ENCODE measurements around the gene EFNA3.
"Not testable (repeated sequence)": the region's sequence is repeated elsewhere in the genome, so short reads cannot be mapped to it uniquely, and the experiment has no call there.

Gene EFNA3

DNA sequence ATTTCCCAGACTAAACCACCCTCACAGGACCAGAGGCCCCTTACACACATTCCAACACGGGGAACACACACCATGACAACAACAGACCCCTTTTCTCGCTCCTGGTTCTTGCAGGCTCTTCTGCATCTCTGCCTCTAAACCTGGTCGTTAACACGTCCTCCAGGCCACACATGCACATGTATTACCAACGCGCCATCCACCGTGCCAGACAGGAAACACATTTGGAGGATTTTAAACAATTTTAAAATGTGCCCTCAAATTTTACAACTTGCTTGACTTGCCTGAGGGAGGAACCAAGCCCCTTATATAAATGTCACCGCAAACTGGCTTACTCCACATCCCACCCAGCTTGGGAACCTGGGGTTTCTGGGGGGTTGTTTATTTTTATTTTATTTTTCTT lies 32.2 kb downstream of the EFNA3 start:
- DNase-seq = no peak

DNA sequence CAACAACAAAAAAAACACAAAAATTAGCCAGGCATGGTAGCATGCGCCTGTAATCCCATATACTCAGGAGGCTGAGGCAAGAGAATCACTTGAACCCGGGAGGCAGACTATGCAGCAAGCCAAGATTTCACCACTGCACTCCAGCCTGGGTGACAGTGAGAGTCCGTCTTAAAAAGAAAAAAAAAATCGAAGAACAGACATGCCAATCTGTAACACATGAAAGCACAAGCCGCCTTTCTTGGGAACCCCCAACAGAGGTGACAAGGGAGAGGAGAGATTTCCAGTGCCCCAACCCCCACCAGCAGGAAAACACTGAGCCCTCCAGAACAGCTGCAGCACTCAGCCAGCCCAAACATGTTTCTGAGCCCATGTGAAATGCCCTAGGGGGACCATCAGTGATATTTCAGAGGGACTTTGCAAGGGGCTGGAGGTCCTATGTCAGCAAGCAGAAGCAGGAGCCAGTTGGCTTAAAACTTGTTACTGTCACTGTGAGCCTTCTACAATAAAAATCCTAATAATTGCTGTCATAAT lies 34.9 kb downstream of the EFNA3 start:
- no peak for DNase-seq

DNA sequence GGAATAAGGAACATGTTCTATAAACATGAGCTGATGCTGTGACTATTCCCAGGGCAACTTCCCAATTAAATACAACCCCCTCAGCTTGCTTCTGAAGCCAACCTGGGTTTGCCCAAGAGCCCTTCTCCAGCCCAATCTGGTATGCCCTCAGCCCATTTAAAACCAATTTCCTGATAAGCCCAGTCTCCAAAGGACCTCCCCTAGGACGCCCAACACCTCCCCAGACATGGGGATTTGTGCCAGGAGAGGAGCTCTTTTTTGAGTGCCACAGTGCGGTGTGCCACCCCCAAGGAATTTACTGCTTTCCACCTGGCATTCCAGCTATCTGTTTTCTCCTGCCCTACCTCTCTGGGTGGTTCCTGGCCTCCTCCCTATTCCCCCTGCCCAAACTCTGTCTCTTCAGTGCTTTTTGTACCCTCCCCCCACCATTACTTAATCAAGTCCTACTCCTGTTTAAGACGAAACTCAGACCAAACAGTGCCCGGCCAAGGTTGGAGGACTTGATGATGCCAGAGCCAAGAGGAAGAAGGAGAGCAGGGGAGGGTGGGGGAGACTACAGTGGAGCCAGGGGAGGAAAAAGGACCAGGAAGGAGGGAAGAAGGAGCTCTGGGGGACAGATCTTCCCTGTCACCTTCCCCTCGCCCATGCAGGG lies 37.6 kb downstream of the EFNA3 start:
- DNase-seq = no peak

DNA sequence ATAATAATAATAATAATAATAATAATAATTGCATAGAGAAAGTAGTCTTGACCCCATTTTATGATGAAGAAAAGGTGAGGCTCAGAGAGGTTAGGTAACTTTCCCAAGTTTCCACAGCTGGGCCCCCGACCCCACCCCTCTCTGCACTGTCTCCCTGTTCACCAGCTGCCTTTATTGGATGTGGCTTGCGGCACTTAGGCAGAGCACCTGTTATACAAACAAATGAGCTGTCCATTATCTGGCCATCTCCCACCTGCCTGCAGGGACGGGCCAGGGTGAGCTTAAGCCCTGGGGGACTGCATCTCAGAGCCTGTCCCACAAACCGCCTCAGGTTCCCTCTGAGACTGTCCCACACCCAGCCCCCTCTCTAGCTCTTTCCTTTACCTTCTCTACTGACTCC lies 39.0 kb downstream of the EFNA3 start:
- no peak for DNase-seq

DNA sequence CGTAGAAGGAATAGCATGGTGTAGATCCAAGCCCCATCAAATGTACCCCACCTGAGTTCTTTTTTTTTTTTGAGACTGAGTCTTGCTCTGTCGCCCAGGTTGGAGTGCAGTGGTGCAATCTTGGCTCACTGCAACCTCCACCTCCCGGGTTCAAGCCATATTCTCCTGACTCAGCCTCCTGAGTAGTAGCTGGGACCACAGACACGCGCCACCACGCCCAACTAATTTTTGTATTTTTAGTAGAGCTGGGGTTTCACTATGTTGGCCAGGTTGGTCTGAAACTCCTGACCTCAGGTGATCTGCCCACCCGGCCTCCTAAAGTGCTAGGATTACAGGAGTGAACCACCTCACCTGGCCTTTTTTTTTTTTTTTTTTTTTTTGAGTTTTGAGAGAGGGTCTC lies 39.5 kb downstream of the EFNA3 start:
- DNase-seq = not testable (repeated sequence)

GRCh38 chr1:155120253-155120652 lies 41.6 kb downstream of the EFNA3 start:
- DNase-seq = no peak

- DNase-seq = no peak
Measured at GRCh38 chr1:155121249-155121648, 42.6 kb downstream of the EFNA3 start.

- DNase-seq = no peak
Measured at GRCh38 chr1:155122308-155122707, 43.7 kb downstream of the EFNA3 start.

GRCh38 chr1:155123801-155124200 lies 45.2 kb downstream of the EFNA3 start:
- DNase-seq = no peak

DNA sequence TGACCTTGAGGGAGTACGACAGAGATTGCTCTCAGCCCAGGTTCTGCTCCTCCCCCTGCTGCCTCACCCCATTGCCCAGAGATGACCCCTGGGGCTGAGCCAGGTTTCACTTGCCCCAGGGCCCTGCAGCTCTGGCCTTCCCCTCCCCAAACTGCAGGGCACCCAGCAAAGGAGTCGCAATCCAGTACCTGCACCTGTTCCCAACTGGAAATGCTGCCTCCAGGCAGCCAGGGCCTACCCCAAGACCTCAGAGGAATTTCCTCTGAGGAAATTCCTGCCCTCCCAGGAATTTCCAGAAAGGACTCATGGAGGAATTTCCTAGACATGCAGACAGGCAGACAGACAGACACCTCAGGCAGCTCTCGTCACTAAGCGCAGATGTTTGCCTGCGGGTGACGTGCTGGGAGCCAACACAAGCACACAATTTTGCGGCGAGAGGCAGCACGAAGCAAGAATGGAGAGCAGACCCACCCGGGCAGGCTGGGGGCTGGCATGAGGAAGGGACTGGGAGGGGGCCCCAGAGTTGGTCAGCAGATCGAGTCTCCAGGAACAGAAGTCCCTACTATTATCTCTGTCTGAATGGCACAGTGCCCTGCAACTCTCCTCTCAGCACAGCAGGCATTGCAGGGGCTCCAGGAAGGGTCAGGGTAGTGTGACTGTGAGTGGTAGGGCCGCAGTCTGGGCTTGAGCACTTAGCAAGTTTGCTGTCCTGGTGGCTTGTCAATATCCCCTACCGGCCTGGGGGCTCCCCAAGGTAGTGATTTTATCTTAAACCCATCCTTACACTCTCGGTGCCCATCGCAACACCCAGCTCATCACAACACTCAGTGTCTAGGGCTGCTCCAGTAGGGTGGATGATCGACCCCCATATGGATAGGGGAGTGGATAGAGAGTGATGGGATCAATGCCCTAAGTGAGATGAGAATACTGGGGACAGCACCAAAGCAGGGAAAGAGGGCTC lies 46.1 kb downstream of the EFNA3 start:
- peak; percentile 61 for DNase-seq

GRCh38 chr1:155125511-155125945 lies 46.9 kb downstream of the EFNA3 start:
- no peak for DNase-seq

DNA sequence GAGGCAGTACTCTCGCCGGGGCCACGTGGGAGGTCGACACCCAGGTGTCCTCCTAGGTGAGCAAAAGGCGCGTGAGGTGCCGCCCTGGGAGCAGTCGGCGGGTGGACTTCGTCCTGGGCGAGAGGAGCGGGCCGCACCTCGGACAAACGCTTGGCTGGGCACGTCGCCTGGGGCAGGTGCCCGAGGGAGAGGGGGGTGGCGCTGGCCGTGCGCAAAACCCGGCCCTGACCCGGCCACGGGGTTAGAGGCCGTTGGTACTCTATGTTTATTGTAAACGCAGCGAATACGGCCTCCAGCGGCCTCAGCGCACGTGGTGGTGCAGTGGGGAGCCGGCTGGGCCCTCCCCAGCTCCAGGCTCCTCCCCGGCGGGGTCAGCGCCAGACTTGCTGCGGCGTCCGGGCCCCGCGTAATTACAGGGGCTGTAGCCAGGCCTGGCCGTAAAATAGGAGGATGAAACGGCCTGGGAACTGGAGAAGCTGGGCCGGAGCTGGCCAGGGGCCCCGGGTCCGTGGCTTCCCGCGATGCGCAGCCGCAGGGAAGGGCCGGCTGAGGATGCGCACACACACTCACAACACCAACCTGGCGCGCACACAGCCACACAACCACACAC lies 47.4 kb downstream of the EFNA3 start:
- no peak for DNase-seq

DNA sequence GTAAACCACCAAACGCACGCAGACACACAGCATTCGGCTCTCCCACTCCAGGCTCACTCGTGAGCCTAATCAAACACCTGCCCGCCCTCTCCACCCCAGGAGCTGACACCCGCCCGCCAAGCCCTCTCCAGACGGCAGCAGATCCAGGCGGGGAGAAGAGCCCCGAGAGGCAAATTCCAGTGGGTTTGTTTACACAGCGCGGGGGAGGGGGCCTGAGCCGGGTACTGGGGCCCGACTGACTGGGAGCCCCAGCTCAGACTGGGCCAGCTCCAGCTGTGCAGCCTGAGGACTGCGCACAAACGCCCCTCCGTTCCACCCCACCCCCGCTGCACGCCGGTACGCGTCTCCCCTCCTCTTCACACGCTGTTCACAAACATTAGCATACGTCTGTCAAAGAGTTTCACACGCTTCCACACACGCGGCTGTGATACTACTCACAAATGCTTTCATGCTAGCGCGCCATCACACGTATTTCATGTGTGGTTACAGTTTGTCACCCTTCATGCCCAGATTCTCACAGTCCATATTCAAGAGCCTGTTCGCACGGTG lies 48.0 kb downstream of the EFNA3 start:
- peak; percentile 26 for DNase-seq

GRCh38 chr1:155127105-155127966 lies 48.7 kb downstream of the EFNA3 start, which contains the start of gene EFNA1:
Gene EFNA1, plus strand, starts transcription at chr1:155127876. Its CDS starts 102 bp downstream, at chr1:155127978.
- peak; percentile 41 for DNase-seq

GRCh38 chr1:155127967-155128754 lies 49.5 kb downstream of the EFNA3 start:
- no peak for DNase-seq

DNA sequence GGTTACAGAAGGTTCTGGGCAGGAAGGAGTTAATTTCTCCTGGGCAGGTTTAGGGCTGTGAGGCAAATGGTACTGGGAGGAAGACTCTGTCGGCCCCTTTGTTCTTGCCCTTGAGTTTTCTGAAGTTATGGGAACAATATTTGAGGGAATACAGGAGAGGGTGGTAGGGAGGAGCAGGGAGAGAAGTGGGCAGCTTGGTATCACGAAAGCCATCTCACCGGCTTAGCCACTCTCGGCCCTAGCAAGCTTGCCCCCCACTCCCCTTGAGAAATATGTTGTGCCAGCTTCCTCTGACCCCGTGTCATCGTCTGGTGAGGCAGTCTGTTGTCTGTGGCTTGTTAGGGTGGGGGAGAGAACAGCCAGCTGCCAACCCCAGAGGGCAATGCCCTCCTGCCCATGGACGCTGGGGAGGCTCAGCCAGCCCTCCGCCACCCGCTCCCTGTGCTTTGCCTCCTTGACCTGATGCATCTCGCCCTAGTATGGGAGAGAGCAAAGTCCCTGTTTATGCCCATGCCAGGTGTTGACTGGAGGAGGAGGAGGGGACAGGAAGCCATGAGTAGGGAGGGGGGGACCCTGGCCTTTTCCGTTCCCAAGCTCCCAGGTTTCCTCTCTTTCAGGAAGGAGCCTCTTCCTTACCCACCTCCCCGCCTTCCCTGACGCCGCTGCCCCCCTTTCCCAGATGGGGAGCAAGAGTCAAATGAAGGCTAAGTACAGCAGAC lies 50.3 kb downstream of the EFNA3 start:
- no peak for DNase-seq

DNA sequence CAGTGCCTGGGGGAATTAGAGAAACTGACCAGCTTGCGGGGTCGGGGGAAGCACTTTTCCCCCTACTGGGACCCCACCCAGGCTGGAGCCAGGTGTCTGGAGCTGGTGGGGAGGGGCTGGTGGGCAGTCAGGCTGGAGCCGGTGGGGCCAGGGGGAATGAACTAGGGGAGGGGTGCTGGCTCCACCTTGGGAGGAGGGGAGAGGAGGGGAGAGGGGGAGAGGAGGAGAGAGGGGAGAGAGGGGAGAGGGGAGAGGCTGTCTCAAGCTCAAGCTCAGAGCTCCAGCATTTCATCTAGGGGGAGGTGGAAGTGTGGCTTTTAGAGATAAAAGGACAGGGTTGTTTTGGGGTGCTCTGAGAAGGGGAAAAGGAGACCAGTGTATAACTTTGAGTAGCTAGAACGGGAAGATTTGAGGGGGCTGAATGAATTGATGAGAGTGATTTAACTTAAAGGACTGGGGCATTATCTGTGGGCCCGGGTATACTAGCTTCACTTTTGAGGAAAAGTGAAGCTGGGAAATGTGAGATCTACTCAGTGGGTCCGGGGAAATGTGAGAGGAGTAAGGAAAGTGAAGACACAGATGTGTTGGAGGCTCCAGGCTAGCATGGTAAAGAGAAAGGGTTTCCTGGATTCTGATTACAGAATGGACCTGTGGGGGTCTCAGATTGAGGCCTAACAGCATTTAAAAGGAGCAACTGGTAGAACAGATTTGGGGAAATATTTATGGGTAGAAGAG lies 51.8 kb downstream of the EFNA3 start:
- no peak for DNase-seq

DNA sequence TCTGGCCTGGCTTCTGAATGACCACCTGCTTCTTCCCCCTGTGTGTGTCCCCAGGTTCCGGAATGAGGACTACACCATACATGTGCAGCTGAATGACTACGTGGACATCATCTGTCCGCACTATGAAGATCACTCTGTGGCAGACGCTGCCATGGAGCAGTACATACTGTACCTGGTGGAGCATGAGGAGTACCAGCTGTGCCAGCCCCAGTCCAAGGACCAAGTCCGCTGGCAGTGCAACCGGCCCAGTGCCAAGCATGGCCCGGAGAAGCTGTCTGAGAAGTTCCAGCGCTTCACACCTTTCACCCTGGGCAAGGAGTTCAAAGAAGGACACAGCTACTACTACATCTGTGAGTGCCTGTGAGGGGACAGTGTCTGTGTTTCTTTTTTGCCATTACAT lies 52.6 kb downstream of the EFNA3 start:
- no peak for DNase-seq

DNA sequence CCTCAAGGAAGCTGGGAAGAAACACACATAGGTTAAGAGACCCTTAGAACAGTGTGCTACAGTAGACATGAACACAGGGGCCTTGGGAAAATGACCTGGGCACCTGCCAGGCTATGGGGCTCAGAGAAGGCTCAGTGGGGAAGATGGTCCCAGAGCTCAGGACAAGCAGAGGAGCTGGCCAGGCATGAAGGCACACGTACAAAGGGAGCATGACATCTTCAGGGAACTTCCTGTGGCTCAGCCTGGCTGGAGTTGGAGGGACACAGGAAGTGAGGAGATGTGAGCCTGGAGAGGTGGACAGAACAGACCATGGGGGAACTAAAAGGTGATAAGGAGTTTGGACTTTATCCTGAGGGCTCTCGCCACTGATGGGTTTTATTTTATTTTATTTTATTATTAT lies 53.2 kb downstream of the EFNA3 start:
- DNase-seq = no peak

All from fibroblast of skin of back (primary cell).